Articular chondrocyte of knee joint (primary cell): Measurements from ENCODE around the gene CC2D2B. TPM values are rescaled to one million over a fixed set of nuclear protein-coding genes. Genes with fewer than 3 reads are reported as not detected.

ENCODE experiments used
- small RNA-seq: library from RNA; depleted of rRNA; stranded (forward); fragments of <200 nt; gene quantifications from one replicate; pipeline ENCODE3, GENCODE V24; 2012
- total RNA-seq: library from RNA; depleted of rRNA; stranded (reverse); fragments of >200 nt; gene quantifications from 2 replicates; pipeline ENCODE4 v1.2.3, GENCODE V29; 2012

CC2D2B gene, protein sequence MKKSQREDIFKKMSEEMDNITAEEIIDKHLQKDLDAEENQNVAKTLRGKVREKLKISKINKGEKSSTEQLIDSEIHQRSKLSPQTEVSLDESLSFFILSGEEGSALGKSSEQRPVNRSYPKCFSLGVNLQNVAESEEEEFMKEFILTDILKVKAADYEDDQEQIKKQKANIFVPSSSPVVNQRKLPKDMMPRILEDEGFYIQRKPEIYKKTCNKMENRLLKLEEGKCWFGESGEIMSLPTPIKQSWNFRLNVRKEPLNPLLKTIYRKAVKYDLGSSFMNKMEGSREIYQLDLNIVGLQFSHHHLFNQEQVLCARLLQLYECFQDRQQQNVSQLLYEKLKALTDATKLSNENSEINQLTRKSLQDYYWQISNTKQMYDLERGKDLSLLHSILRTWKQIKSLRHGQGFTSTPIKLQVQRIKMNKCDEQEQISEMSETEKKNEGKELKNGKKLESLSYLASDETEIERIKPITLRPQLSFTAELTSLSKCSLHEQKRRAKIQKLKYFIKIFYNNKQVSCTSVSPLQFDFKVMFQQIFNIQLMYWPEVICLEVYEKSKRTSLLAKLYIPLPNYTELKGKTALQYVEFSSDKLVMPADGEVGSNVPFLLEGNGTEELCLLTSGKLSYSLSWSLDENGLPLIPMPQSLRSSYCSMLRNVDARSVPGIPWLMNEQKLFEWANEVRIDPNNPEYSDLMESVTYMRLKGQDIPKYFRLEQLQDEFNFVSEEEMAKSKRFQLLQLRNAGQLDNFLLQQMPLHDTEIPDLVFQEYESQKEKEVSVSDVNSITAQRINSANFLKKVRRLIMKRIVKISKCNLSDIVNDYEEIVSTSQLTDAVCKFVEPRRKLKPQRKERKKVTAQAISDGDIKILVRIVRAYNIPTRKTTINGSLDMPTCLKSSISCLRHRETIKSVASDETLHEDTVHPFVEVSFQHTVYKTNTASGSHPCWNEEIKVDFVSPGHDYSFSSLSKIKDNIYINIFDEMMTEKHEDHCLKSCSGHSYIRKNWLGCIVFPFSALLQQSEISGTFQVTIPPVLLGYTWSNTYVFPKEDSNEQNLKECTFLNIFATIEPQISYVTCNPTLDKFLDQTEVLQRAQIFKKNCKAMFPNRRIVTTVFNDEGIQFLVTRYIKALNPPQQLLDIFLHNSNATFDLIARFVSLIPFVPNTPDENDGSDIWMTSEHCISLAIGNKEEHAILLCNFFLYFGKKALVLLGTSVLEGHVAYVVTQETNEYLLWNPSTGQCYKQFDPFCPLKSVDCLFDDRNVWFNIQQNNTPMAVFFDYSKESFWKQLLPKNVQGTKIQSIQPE (N-terminal part only)
- 0.13 and 0.65 TPM in 2 replicates for total RNA-seq

GRCh38 chr10:95907456-95908253 lies at the start of gene CC2D2B:
CC2D2B (plus strand) TSS chr10:95907975; CDS start chr10:95911324, 3,349 bp downstream.

GRCh38 chr10:96043033-96043892 lies 135.5 kb downstream of the CC2D2B start, which contains the start of gene CCNJ:
CCNJ (plus strand) TSS chr10:96043583; CDS start chr10:96044394, 811 bp downstream.

Small RNA genes lying within 50 kb of the gene (small RNA-seq; reads per million reads assigned to genes)
- gene MIR3157 = 6.3 reads per million, percentile 92 among the genes with 10 or more reads in this experiment

Other genes with a start within 250 kb of the CC2D2B start
- gene TCTN3, start 214.0 kb upstream of the CC2D2B start, total RNA-seq = 43.3 and 53.0 TPM in 2 replicates
- 0.26 and 0.32 TPM in 2 replicates for gene ENTPD1, start 151.8 kb upstream of the CC2D2B start, total RNA-seq
- 5.0 and 5.2 TPM in 2 replicates for gene CCNJ, start 135.6 kb downstream of the CC2D2B start, total RNA-seq
- 22.7 and 22.8 TPM in 2 replicates for gene ZNF518A, start 222.3 kb downstream of the CC2D2B start, total RNA-seq